A673 (cell line): ENCODE results near the gene CREB5. TPM values are rescaled to one million over a fixed set of nuclear protein-coding genes. Genes with fewer than 3 reads are reported as not detected.
A peak's percentile ranks its signal among the peaks of the same experiment; 100 is the strongest.

Source experiments
- BruUV-seq: library from RNA; stranded (reverse); fragments of 400-500 nt; replicated peaks from 2 replicates; lab custom pipeline; 2021; lab: Mats Ljungman, UMichigan
- CTCF ChIA-PET: fragments of 300-600 bp; sonication (Branson Sonifier 250); formaldehyde crosslinking; loops from one replicate; lab custom pipeline; 2022; ENCODE audit warnings: antibody characterized with exemption; lab: Charles Lee
- POLR2A ChIA-PET: fragments of 300-600 bp; sonication (Branson Sonifier 250); formaldehyde crosslinking; loops from one replicate; lab custom pipeline; 2022; ENCODE audit warnings: antibody characterized with exemption; ENCODE audit not compliant: low non-redundant PET; lab: Charles Lee
- DNase-seq: peaks from one replicate; pipeline ENCODE4 v3.0.0-alpha.2; 2015; ENCODE audit warnings: low spot score
- H3K27ac ChIP-seq: fragments of 200-600 bp; sonication (generic); 2 replicates; pipeline ENCODE4 v1.5.1; 2016; ENCODE audit warnings: mixed run types, low read depth, mild to moderate bottlenecking, mixed read lengths, antibody characterized with exemption, low read length; ENCODE audit not compliant: poor library complexity, severe bottlenecking
- H3K27me3 ChIP-seq: fragments of 200-600 bp; sonication (generic); replicated peaks from 2 replicates; pipeline ENCODE4 v1.6.1; 2017; ENCODE audit warnings: mixed run types, low read depth, mild to moderate bottlenecking, mixed read lengths, antibody characterized with exemption, low read length; ENCODE audit not compliant: insufficient read depth, poor library complexity
- H3K36me3 ChIP-seq: fragments of 200-600 bp; sonication (generic); 2 replicates; pipeline ENCODE4 v1.6.1; 2016; ENCODE audit warnings: mixed run types, mild to moderate bottlenecking, mixed read lengths, antibody characterized with exemption, low read length; ENCODE audit not compliant: insufficient read depth, poor library complexity, severe bottlenecking
- H3K4me1 ChIP-seq: fragments of 200-600 bp; sonication (generic); 2 replicates; pipeline ENCODE4 v1.6.1; 2017; ENCODE audit warnings: mixed run types, mild to moderate bottlenecking, mixed read lengths, antibody characterized with exemption, low read length; ENCODE audit not compliant: insufficient read depth, poor library complexity, severe bottlenecking
- H3K4me3 ChIP-seq: fragments of 200-600 bp; sonication (generic); 2 replicates; pipeline ENCODE4 v1.5.1; 2016; ENCODE audit warnings: low read depth, mixed run types, mild to moderate bottlenecking, mixed read lengths, low read length; ENCODE audit not compliant: poor library complexity, severe bottlenecking
- H3K9me3 ChIP-seq: fragments of 200-600 bp; sonication (generic); 2 replicates; pipeline ENCODE4 v1.6.1; 2016; ENCODE audit warnings: mixed run types, low read depth, mild to moderate bottlenecking, mixed read lengths, antibody characterized with exemption, low read length; ENCODE audit not compliant: poor library complexity, severe bottlenecking
- EZH2 ChIP-seq: fragments of 200-600 bp; sonication (generic); IDR thresholded peaks from 2 replicates; pipeline ENCODE4 v1.6.1; 2017; ENCODE audit warnings: borderline replicate concordance, low read depth, mild to moderate bottlenecking, mixed read lengths, antibody characterized with exemption, low read length; ENCODE audit not compliant: poor library complexity, severe bottlenecking
- intact Hi-C: fragments of 100-400 bp; cut with micrococcal nuclease; formaldehyde crosslinking; loops from one replicate; pipeline ENCODE4 v1.10.0; 2022; ENCODE audit not compliant: unreplicated experiment
- total RNA-seq: library from RNA; stranded (reverse); gene quantifications from 2 replicates; pipeline ENCODE4 v1.2.3, GENCODE V29; 2021
- TF ChIP-seq, protein P1 (sequence below): fragments of 300-800, 200-600 bp; sonication (generic); conservative IDR thresholded peaks from 2 replicates; pipeline ENCODE4 v1.5.1; 2017; ENCODE audit warnings: low read depth, mild to moderate bottlenecking, antibody characterized with exemption, low read length, moderate library complexity, mixed read lengths

The CREB5 gene
- total RNA-seq, 1 experiment from 2014 or later, result 10.3 TPM

DNA sequence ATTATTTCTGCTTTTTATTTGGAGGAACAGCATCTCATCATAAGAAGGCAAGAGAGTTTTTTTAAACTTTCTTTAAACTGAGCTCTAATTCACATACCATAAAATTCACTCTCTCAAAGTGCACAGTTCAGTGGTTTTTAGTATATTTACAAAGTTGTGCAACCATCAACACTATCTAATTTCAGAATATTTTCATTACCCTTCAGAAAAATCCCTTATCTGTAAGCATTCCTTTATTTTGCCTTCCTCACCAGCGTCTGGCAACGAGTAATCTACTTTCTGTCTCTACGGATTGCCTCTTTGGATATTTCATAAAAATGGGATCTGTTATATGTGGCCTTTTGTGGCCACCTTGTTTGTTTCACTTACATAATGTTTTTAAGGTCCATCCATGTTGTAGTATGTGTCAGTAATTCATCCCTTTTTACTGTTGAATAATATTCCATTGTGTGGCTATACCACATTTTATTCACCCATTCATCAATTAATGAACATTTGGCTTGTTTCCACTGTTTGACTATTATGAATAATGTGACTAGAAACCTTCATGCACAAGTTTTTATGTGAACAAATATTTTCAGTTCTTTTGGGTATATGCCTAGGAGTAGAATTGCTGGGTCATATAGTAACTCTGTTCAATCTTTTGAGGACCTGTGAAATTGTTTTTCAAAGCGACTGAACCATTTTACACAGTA is 364.3 kb downstream of the CREB5 start:
- Histone ChIP-seq H3K4me1 (no peaks in the 10 kb centered on the region), H3K9me3 (no peaks in the 10 kb centered on the region), H3K4me3 (no peak overlapping the region), H3K27ac (no peak overlapping the region), H3K27me3 (no peaks in the 10 kb centered on the region), H3K36me3 (no peaks in the 10 kb centered on the region)
- intact Hi-C loops, result no loop called here
- ChIA-PET CTCF (no interaction called here), POLR2A (no interaction called here)
- no TSS peak for BruUV-seq
- TF ChIP-seq EZH2, result no peak
- TF ChIP-seq, protein P1, sequence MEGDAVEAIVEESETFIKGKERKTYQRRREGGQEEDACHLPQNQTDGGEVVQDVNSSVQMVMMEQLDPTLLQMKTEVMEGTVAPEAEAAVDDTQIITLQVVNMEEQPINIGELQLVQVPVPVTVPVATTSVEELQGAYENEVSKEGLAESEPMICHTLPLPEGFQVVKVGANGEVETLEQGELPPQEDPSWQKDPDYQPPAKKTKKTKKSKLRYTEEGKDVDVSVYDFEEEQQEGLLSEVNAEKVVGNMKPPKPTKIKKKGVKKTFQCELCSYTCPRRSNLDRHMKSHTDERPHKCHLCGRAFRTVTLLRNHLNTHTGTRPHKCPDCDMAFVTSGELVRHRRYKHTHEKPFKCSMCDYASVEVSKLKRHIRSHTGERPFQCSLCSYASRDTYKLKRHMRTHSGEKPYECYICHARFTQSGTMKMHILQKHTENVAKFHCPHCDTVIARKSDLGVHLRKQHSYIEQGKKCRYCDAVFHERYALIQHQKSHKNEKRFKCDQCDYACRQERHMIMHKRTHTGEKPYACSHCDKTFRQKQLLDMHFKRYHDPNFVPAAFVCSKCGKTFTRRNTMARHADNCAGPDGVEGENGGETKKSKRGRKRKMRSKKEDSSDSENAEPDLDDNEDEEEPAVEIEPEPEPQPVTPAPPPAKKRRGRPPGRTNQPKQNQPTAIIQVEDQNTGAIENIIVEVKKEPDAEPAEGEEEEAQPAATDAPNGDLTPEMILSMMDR, result no peak
- DNase-seq, result no peak

DNA sequence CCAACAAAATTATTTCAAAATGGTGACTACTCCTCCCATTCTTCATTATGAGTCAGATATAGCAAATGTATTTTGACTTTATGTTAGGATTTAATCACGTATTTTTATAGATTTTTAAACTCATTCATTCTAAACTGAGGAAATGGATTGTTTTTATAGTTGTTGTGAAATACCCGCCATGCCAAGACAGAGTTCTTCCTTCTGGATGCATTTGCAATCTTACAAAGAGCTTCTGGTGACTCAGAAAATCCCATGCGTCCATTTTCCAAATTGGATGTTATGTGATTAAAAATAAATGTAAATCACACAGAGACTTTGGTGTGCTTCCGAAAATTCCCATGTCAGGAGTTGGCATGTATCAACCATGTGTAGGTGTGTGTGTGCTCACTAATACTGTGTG is 366.5 kb downstream of the CREB5 start:
- BruUV-seq, result no TSS peak
- ChIA-PET CTCF (interaction anchor here (0.6 kb wide), 2 partner anchors 11 to 1556 kb away, joined by 3 to 5 read pairs; no protein-coding TSS in a partner anchor), POLR2A (no interaction called here)
- peak; percentile 35 for DNase-seq
- TF ChIP-seq EZH2, result no peak
- TF ChIP-seq, protein P1, result no peak
- no peak overlapping the region for H3K4me3 ChIP-seq
- H3K9me3 ChIP-seq, result no peaks in the 10 kb centered on the region
- no peaks in the 10 kb centered on the region for H3K36me3 ChIP-seq
- no peak overlapping the region for H3K27ac ChIP-seq
- intact Hi-C loops, result no loop called here
- no peaks in the 10 kb centered on the region for H3K27me3 ChIP-seq
- no peaks in the 10 kb centered on the region for H3K4me1 ChIP-seq

DNA sequence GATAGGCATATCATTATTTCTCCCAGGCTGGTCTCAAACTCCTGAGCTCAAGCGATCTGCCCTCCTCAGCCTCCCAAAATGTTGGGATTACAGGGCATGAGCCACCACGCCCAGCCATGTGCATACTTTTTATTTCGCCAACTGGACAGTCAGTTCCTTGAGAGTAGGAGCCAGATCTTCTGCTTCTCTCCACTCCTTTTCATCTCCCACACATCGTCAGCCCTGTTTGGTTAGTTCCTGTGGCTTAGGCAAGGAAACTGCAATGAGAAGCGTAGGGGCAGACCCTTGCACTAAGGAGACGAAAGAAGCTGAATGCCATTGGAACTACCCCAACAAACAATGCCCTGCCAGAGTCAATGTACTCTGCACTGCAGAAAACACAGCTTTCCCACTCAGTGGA is 367.6 kb downstream of the CREB5 start:
- TF ChIP-seq, protein P1, result no peak
- no peak for TF ChIP-seq EZH2
- intact Hi-C loops, result no loop called here
- ChIA-PET POLR2A (no interaction called here), CTCF (no interaction called here)
- Histone ChIP-seq H3K4me3 (no peak overlapping the region), H3K9me3 (no peaks in the 10 kb centered on the region), H3K27ac (no peak overlapping the region), H3K36me3 (no peaks in the 10 kb centered on the region), H3K4me1 (peaks cover 4% of the 10 kb centered on the region), H3K27me3 (no peaks in the 10 kb centered on the region)
- no peak for DNase-seq
- no TSS peak for BruUV-seq
